ENCODE data around the gene CYP21A2. TPM values are rescaled to one million over a fixed set of nuclear protein-coding genes. Genes with fewer than 3 reads are reported as not detected.

The CYP21A2 gene
- total and polyA plus RNA-seq, 10 of the 15 experiments (the other 5 are each of a cell fraction or from before 2014, with no cell fraction given), result 0.04 to 0.92 (median 0.23) TPM; not detected in 7

DNA sequence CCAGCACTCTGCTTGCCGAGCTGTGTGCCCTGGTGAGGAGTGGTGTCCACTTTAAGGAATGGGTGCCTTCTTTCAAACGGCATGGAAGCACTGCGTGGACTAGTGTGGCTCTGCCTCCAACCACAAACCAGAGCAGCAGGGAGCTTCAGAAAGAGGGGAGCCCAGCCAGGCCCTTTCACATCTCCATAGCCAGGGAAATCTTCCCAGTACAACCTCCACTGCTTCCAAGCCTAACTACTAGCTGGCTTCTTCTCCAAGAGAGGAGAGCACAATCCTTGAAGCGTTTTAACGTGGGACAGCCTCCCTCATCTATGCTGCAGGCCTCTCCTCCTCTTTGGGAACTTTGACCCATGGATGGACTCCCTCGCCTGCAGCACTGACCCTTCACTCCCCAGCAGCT, 44.3 kb downstream of the CYP21A2 start (continued):
- TF ChIP-seq, protein P1, sequence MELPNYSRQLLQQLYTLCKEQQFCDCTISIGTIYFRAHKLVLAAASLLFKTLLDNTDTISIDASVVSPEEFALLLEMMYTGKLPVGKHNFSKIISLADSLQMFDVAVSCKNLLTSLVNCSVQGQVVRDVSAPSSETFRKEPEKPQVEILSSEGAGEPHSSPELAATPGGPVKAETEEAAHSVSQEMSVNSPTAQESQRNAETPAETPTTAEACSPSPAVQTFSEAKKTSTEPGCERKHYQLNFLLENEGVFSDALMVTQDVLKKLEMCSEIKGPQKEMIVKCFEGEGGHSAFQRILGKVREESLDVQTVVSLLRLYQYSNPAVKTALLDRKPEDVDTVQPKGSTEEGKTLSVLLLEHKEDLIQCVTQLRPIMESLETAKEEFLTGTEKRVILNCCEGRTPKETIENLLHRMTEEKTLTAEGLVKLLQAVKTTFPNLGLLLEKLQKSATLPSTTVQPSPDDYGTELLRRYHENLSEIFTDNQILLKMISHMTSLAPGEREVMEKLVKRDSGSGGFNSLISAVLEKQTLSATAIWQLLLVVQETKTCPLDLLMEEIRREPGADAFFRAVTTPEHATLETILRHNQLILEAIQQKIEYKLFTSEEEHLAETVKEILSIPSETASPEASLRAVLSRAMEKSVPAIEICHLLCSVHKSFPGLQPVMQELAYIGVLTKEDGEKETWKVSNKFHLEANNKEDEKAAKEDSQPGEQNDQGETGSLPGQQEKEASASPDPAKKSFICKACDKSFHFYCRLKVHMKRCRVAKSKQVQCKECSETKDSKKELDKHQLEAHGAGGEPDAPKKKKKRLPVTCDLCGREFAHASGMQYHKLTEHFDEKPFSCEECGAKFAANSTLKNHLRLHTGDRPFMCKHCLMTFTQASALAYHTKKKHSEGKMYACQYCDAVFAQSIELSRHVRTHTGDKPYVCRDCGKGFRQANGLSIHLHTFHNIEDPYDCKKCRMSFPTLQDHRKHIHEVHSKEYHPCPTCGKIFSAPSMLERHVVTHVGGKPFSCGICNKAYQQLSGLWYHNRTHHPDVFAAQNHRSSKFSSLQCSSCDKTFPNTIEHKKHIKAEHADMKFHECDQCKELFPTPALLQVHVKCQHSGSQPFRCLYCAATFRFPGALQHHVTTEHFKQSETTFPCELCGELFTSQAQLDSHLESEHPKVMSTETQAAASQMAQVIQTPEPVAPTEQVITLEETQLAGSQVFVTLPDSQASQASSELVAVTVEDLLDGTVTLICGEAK (IDR thresholded peaks at IDR 0.05; ENCODE audit: borderline replicate concordance), result no peak
- TF ChIP-seq, protein P2, sequence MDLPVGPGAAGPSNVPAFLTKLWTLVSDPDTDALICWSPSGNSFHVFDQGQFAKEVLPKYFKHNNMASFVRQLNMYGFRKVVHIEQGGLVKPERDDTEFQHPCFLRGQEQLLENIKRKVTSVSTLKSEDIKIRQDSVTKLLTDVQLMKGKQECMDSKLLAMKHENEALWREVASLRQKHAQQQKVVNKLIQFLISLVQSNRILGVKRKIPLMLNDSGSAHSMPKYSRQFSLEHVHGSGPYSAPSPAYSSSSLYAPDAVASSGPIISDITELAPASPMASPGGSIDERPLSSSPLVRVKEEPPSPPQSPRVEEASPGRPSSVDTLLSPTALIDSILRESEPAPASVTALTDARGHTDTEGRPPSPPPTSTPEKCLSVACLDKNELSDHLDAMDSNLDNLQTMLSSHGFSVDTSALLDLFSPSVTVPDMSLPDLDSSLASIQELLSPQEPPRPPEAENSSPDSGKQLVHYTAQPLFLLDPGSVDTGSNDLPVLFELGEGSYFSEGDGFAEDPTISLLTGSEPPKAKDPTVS (IDR thresholded peaks at IDR 0.05; ENCODE audit: low read depth, low read length), result no peak
- TF ChIP-seq, protein P3, sequence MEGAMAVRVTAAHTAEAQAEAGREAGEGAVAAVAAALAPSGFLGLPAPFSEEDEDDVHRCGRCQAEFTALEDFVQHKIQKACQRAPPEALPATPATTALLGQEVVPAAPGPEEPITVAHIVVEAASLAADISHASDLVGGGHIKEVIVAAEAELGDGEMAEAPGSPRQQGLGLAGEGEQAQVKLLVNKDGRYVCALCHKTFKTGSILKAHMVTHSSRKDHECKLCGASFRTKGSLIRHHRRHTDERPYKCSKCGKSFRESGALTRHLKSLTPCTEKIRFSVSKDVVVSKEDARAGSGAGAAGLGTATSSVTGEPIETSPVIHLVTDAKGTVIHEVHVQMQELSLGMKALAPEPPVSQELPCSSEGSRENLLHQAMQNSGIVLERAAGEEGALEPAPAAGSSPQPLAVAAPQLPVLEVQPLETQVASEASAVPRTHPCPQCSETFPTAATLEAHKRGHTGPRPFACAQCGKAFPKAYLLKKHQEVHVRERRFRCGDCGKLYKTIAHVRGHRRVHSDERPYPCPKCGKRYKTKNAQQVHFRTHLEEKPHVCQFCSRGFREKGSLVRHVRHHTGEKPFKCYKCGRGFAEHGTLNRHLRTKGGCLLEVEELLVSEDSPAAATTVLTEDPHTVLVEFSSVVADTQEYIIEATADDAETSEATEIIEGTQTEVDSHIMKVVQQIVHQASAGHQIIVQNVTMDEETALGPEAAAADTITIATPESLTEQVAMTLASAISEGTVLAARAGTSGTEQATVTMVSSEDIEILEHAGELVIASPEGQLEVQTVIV (IDR thresholded peaks at IDR 0.05; ENCODE audit: borderline replicate concordance, partially characterized antibody), result no peak
- TF ChIP-seq CBX5 (IDR thresholded peaks at IDR 0.05; ENCODE audit: low read depth), result no peak
- TF ChIP-seq CBX3 (IDR thresholded peaks at IDR 0.05; ENCODE audit: borderline replicate concordance, low read depth), result no peak
- no peak for TF ChIP-seq GATAD2B (conservative IDR thresholded peaks at IDR 0.05; ENCODE audit: low read depth)
